HEK293T (cell line): Measurements from ENCODE around the gene SLC10A7.

ENCODE experiments used
- CTCF ChIA-PET: fragments of 350-600 bp; formaldehyde crosslinking; extraction: SDS; loops from one replicate; lab custom pipeline; 2021; ENCODE audit warnings: antibody characterized with exemption, inconsistent platforms; lab: Yijun Ruan, JAX
- POLR2A ChIA-PET: fragments of 350-600 bp; formaldehyde crosslinking; extraction: SDS; loops from one replicate; lab custom pipeline; 2020; ENCODE audit warnings: antibody characterized with exemption, inconsistent platforms; lab: Yijun Ruan, JAX
- DNase-seq: peaks from one replicate; pipeline ENCODE4 v3.0.0; 2012; ENCODE audit warnings: mixed read lengths; ENCODE audit errors: extremely low spot score
- ARNT ChIP-seq: fragments of 450-650 bp; IDR thresholded peaks from 2 replicates; pipeline ENCODE4 v1.6.1; 2017; ENCODE audit warnings: mild to moderate bottlenecking
- BHLHE40 ChIP-seq: fragments of 450-650 bp; IDR thresholded peaks from 2 replicates; pipeline ENCODE4 v1.6.1; 2016; ENCODE audit warnings: mild to moderate bottlenecking, moderate library complexity, borderline replicate concordance
- CTBP1 ChIP-seq: fragments of 450-650 bp; IDR thresholded peaks from 2 replicates; pipeline ENCODE4 v1.6.1; 2016; ENCODE audit warnings: borderline replicate concordance
- ELF4 ChIP-seq: fragments of 450-650 bp; IDR thresholded peaks from 2 replicates; pipeline ENCODE4 v1.6.1; 2017; ENCODE audit warnings: antibody characterized with exemption
- FOXA1 ChIP-seq: fragments of 450-650 bp; IDR thresholded peaks from 2 replicates; pipeline ENCODE4 v1.6.1; 2016; ENCODE audit warnings: mild to moderate bottlenecking
- FOXK2 ChIP-seq: fragments of 450-650 bp; IDR thresholded peaks from 2 replicates; pipeline ENCODE4 v1.6.1; 2016; ENCODE audit warnings: mild to moderate bottlenecking
- FOXM1 ChIP-seq: fragments of 450-650 bp; IDR thresholded peaks from 2 replicates; pipeline ENCODE4 v1.6.1; 2017; ENCODE audit warnings: mild to moderate bottlenecking, borderline replicate concordance
- HDGF ChIP-seq: fragments of 450-650 bp; IDR thresholded peaks from 2 replicates; pipeline ENCODE4 v1.6.1; 2017; ENCODE audit warnings: antibody characterized with exemption, borderline replicate concordance
- L3MBTL2 ChIP-seq: fragments of 450-650 bp; conservative IDR thresholded peaks from 2 replicates; pipeline ENCODE4 v1.6.1; 2016; ENCODE audit warnings: mild to moderate bottlenecking
- LEF1 ChIP-seq: fragments of 450-650 bp; IDR thresholded peaks from 2 replicates; pipeline ENCODE4 v1.6.1; 2017; ENCODE audit warnings: mild to moderate bottlenecking, borderline replicate concordance
- NFRKB ChIP-seq: fragments of 450-650 bp; IDR thresholded peaks from 2 replicates; pipeline ENCODE4 v1.6.1; 2016; ENCODE audit warnings: mild to moderate bottlenecking, moderate library complexity
- SP1 ChIP-seq: fragments of 450-650 bp; IDR thresholded peaks from 2 replicates; pipeline ENCODE4 v1.6.1; 2017
- SUZ12 ChIP-seq: fragments of 450-650 bp; IDR thresholded peaks from 2 replicates; pipeline ENCODE4 v1.6.1; 2016; ENCODE audit warnings: mild to moderate bottlenecking
- TARDBP ChIP-seq: fragments of 450-650 bp; IDR thresholded peaks from 2 replicates; pipeline ENCODE4 v1.6.1; 2016
- ZNF384 ChIP-seq: fragments of 450-650 bp; IDR thresholded peaks from 2 replicates; pipeline ENCODE4 v1.6.1; 2016
- TF ChIP-seq, protein P1 (sequence below): fragments of 450-650 bp; IDR thresholded peaks from 2 replicates; pipeline ENCODE4 v1.6.1; 2016

Gene SLC10A7

GRCh38 chr4:146521541-146522097 is at the start of gene SLC10A7:
SLC10A7 (minus strand) TSS chr4:146521940; CDS start chr4:146521717, 223 bp downstream.
- TF ChIP-seq BHLHE40, result no peak
- TF ChIP-seq FOXK2, result no peak
- no peak; the same call in 1 of the 2 replicates for TF ChIP-seq L3MBTL2
- TF ChIP-seq TARDBP, result no peak
- no peak for TF ChIP-seq SUZ12
- TF ChIP-seq, protein P1, sequence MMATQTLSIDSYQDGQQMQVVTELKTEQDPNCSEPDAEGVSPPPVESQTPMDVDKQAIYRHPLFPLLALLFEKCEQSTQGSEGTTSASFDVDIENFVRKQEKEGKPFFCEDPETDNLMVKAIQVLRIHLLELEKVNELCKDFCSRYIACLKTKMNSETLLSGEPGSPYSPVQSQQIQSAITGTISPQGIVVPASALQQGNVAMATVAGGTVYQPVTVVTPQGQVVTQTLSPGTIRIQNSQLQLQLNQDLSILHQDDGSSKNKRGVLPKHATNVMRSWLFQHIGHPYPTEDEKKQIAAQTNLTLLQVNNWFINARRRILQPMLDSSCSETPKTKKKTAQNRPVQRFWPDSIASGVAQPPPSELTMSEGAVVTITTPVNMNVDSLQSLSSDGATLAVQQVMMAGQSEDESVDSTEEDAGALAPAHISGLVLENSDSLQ, result no peak
- TF ChIP-seq NFRKB, result no peak
- TF ChIP-seq HDGF, result no peak
- TF ChIP-seq FOXA1, result no peak
- TF ChIP-seq ZNF384, result no peak
- no peak for TF ChIP-seq ARNT
- TF ChIP-seq CTBP1, result no peak
- TF ChIP-seq ELF4, result no peak
- no peak for TF ChIP-seq FOXM1
- TF ChIP-seq SP1, result no peak
- TF ChIP-seq LEF1, result no peak
- ChIA-PET POLR2A (interaction anchor here (0.7 to 1.3 kb wide), 3 partner anchors 30 to 173 kb away, joined by 3 to 4 read pairs (median 3); no protein-coding TSS in a partner anchor), CTCF (no interaction called here)
- peak; percentile 84 for DNase-seq

GRCh38 chr4:146567396-146567795 is 45.7 kb upstream of the SLC10A7 start:
- TF ChIP-seq ZNF384 (no peak), ELF4 (no peak), BHLHE40 (no peak), ARNT (no peak)
- POLR2A ChIA-PET, result no interaction called here

GRCh38 chr4:146564492-146564891 is 42.8 kb upstream of the SLC10A7 start:
- ChIA-PET POLR2A (no interaction called here), CTCF (no interaction called here)
- DNase-seq, result no peak
- TF ChIP-seq NFRKB, result no peak
- no peak for TF ChIP-seq TARDBP
- TF ChIP-seq ZNF384, result no peak
- no peak for TF ChIP-seq HDGF
- TF ChIP-seq FOXM1, result no peak
- TF ChIP-seq, protein P1, result no peak
- TF ChIP-seq SP1, result no peak
- no peak for TF ChIP-seq FOXK2
- no peak for TF ChIP-seq CTBP1
- no peak for TF ChIP-seq FOXA1
- TF ChIP-seq L3MBTL2, result no peak
- TF ChIP-seq ELF4, result no peak
- no peak for TF ChIP-seq BHLHE40

More at GRCh38 chr4:146567396-146567795, 45.7 kb upstream of the SLC10A7 start:
- CTCF ChIA-PET, result no interaction called here
- DNase-seq, result no peak

GRCh38 chr4:146550161-146550560 is 28.4 kb upstream of the SLC10A7 start:
- ChIA-PET CTCF (no interaction called here), POLR2A (no interaction called here)
- no peak for TF ChIP-seq TARDBP
- DNase-seq, result no peak

DNA sequence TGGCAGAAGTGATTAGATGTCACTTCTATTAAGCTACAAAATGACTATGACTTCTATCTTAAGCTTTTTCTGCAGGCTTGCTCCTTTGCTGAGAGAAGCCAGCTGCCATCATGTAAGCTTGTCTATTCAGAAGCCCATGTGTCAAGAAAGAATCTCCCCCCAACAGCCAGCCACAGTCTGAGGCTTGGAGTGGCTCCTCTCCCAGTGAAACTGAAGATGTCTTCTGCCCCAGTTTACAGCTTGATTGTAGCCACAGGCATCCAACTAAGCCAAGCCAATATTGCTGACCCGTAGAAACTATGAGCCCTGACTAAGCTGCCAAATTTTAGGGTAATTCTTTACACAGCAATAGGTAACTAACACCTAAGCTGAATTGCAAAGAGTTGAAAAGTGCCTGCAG is 26.7 kb upstream of the SLC10A7 start:
- ChIA-PET POLR2A (no interaction called here), CTCF (interaction anchor here (0.7 to 1.0 kb wide), 2 partner anchors 14 to 37 kb away, joined by 3 to 4 read pairs; no protein-coding TSS in a partner anchor)
- DNase-seq, result no peak
- TF ChIP-seq NFRKB, result no peak
- TF ChIP-seq TARDBP, result no peak
- no peak for TF ChIP-seq FOXK2
- TF ChIP-seq ZNF384, result no peak
- no peak for TF ChIP-seq LEF1
- TF ChIP-seq ELF4, result no peak
- no peak for TF ChIP-seq SP1
- no peak for TF ChIP-seq CTBP1
- no peak for TF ChIP-seq SUZ12
- TF ChIP-seq, protein P1, result no peak
- TF ChIP-seq BHLHE40, result no peak
- TF ChIP-seq HDGF, result no peak
- no peak for TF ChIP-seq FOXM1

GRCh38 chr4:146545102-146545501 is 23.4 kb upstream of the SLC10A7 start:
- POLR2A ChIA-PET, result no interaction called here
- CTCF ChIA-PET, result interaction anchor here (0.6 to 1.1 kb wide), 3 partner anchors 11 to 158 kb away, joined by 3 to 4 read pairs (median 3); no protein-coding TSS in a partner anchor
- DNase-seq, result peak; percentile 27
- no peak for TF ChIP-seq TARDBP
- TF ChIP-seq NFRKB, result no peak
- TF ChIP-seq ARNT, result no peak
- TF ChIP-seq FOXM1, result no peak
- no peak for TF ChIP-seq ELF4
- TF ChIP-seq HDGF, result no peak
- TF ChIP-seq FOXA1, result no peak
- TF ChIP-seq, protein P1, result no peak
- no peak for TF ChIP-seq BHLHE40
- TF ChIP-seq SUZ12, result no peak
- TF ChIP-seq SP1, result no peak
- no peak for TF ChIP-seq ZNF384
- no peak for TF ChIP-seq L3MBTL2
- TF ChIP-seq FOXK2, result no peak
- no peak for TF ChIP-seq LEF1
- TF ChIP-seq CTBP1, result no peak
